Measurements from ENCODE around the gene ADAMTS17.

Gene ADAMTS17

DNA sequence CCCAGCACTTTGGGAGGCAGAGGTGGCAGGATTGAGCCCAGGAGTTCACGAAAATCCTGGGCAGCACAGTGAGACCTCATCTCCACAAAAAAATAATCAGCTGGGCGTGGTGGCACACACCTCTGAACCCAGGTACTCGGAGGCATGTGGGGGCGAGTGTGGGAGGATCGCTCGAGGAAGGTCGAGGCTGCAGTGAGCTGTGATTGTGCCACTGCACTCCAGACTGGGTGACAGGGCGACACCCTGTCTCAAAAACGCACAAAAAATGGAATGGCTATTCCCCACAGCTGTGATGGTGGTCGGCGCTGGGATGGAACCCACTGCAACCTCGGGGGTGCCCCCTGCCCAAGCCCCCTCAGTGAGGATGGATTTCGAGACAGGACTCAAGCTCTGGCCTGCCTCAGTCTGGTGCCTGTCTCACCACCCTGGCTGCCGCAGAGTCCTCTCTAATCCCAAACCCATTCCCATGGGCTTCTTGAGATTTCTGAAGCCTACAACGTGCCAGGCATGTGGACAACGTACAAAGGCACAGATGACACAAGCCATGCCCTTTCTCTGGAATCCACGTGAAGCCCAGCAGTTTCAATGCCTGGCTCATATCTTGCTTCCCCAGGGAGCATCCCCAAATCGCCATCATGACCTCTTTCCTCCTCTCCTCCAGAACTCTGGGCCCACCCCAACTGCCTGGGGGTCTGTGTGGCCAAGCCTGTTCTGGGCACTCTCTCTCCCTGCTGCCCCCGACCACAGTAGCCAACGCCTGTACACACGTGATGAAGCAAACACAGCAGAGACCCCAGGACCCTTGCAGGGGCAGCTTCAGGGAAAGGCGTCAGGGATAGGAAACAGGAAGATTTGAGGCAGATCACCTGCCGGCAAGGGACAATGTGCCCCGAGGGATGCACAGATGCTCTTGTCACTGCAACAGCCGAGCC is 32.4 kb downstream of the ADAMTS17 start:
- TF ChIP-seq GATA1 (IDR thresholded peaks at IDR 0.05; ENCODE audit: low read depth, low read length) = no peak
- TF ChIP-seq POLR2A (IDR thresholded peaks at IDR 0.05; ENCODE audit: low read length) = no peak

GRCh38 chr15:100308608-100309007 is 33.2 kb downstream of the ADAMTS17 start:
- DNase-seq = no peak
- TF ChIP-seq GATA1 (IDR thresholded peaks at IDR 0.05; ENCODE audit: low read depth, low read length) (no peak), POLR2A (IDR thresholded peaks at IDR 0.05; ENCODE audit: low read length) (no peak)

More for the DNA sequence above, 32.4 kb downstream of the ADAMTS17 start:
- no peak for DNase-seq

GRCh38 chr15:100308213-100308600 is 33.6 kb downstream of the ADAMTS17 start:
- no peak for DNase-seq
- no peak for TF ChIP-seq POLR2A (IDR thresholded peaks at IDR 0.05; ENCODE audit: low read length)

DNA sequence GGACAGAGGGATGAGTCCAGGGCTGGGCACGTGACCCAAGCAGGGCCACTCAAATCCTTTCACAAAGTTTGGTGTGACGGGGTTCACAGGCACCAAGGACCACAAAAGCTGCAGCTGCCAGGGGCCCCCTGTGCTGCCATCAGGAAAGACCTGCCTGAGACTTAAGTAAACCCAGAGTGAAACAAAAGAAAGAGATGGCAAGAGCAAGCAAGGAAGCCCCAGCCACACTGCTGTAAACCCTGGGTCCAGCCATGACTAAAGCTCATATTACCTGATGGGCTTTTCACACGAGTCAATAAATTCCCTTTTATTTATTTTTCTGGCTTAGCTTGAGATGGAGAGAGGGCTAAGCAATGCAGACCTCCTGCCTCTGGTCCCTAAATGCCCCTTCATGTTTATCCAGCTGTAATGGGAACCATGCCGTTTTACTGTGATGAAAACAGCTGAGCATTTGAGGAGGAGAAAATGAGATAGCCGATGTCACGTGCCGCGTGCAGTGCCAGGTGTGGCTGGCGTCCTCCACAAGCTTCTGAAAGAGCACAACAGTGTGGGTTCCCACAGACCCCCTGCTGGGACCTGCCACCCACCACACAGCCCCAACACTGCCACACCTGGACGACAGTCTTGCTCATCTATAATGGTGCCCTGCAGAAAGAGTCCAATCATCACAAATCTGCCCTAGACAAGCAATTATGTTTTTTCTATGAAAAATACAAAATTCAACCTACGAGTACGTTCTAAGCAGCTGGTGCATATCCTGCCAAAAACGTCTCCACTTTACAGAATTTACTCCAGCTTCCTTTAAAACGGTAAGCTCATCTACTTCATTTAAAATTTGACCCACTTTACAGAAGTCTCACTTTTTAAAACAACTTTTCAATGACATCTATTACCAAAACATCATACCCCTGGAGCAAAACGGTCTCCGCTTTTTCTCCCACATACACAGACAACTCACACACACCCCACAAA is 34.2 kb downstream of the ADAMTS17 start:
- no peak for TF ChIP-seq POLR2A (IDR thresholded peaks at IDR 0.05; ENCODE audit: low read length)
- TF ChIP-seq GATA1 (IDR thresholded peaks at IDR 0.05; ENCODE audit: low read depth, low read length) = no peak
- DNase-seq = no peak

DNA sequence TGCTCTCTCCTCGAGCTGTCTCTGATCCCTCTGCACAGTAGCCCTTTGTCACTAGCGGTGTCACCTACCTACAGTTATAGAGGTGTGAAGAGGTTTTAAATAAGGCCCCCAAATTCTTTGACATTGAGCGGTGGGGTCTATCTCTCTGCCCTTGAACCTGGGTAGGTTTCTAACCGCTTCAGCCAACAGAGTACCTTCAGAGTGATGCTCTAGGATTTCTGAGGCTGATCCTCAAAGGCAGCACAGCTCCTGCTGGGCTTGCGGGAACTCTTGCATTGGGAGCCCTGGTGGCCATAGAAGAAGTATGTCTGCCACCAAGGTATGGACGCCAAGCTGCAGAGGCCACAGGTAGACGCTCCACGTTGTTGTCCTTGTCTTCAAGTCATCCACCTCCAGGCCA is 35.7 kb downstream of the ADAMTS17 start:
- no peak for DNase-seq
- TF ChIP-seq POLR2A (IDR thresholded peaks at IDR 0.05; ENCODE audit: low read length) (no peak), GATA1 (IDR thresholded peaks at IDR 0.05; ENCODE audit: low read depth, low read length) (no peak)

GRCh38 chr15:100301910-100302431 is 39.8 kb downstream of the ADAMTS17 start:
- TF ChIP-seq POLR2A (IDR thresholded peaks at IDR 0.05; ENCODE audit: low read length) (no peak), GATA1 (IDR thresholded peaks at IDR 0.05; ENCODE audit: low read depth, low read length) (no peak)
- no peak for DNase-seq

DNA sequence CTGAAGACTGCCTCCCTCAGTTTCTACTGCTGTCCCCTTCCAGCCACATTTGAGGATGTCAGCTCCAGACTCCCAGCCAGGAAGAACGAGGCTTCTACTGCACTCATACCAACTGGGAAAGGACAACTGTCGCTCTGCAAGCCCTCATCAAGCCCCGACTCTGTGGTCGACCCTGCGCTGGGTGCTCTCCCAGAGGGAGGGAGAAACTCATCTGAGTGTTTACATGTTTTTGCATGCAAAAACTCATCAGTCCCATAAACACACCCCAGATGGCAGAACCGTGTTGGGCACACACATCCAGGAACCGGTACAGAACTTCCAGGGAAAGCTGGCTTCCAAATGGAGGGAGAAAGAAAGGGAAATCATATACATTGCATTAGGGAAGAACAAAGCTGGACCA is 43.5 kb downstream of the ADAMTS17 start:
- no peak for DNase-seq
- TF ChIP-seq POLR2A (IDR thresholded peaks at IDR 0.05; ENCODE audit: low read length) (no peak), GATA1 (IDR thresholded peaks at IDR 0.05; ENCODE audit: low read depth, low read length) (no peak)

DNA sequence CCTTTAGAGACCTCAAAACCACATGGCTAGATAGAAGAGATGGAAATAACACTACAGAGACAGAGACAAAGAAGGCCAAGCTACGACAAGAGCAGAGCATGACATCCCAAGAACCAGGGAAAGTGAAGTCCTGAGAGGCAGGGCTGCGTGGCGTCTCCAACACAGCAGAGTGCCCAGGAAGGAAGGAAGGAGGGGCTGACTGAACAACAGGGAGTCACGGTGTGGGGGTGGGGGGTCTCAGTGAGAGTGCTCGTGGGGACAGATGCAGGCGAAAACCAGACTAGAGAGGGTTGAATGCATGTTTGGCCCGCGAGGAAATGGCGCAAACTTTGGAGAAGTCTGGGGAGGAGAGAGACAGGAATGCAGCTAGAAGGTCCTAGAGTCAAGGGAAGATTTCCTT is 44.0 kb downstream of the ADAMTS17 start:
- no peak for DNase-seq
- TF ChIP-seq POLR2A (IDR thresholded peaks at IDR 0.05; ENCODE audit: low read length) (no peak), GATA1 (IDR thresholded peaks at IDR 0.05; ENCODE audit: low read depth, low read length) (no peak)

DNA sequence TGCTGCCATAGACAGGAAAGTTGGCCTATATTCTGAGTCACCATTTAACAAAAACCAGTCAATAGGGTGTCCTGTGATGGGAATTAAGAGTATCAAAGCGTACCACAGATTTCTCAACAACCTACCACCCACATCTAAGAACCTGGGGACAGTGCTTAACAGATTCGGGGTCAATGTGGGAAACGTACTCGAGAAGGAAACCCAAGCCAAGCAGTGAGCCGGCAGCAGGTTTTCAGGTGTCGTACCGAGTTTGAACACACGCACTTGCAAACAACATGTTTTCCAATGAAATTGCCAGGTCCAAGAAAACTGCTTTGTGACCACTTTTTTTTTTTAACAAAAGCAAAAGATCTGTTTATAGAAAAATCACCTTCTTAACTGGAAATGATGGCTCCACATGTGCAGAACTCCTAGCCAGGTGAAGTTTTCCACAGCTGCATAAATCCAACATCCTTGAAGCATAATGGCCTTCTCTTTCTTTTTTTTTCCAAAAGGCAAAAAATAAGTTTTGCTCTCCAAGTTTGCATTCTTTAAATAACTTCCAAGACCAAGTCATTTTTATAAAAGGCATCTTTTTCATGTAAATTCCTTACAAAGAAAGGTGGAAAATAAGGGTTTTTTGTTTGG is 45.7 kb downstream of the ADAMTS17 start:
- TF ChIP-seq GATA1 (IDR thresholded peaks at IDR 0.05; ENCODE audit: low read depth, low read length) (no peak), POLR2A (IDR thresholded peaks at IDR 0.05; ENCODE audit: low read length) (no peak)
- DNase-seq = no peak

DNA sequence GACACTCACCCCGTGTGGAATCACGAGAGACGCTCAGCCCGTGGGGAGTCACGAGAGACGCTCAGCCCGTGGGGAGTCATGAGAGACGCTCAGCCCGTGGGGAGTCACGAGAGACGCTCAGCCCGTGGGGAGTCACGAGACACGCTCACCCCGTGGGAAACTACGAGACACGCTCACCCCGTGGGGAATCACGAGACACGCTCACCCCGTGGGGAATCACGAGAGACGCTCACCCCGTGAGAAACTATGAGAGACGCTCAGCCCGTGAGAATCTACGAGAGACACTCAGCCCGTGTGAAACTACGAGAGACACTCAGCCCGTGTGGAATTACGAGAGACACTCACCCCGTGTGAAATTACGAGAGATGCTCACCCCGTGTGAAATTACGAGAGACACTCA is 49.8 kb downstream of the ADAMTS17 start:
- no peak for TF ChIP-seq POLR2A (IDR thresholded peaks at IDR 0.05; ENCODE audit: low read length)
- no peak for TF ChIP-seq GATA1 (IDR thresholded peaks at IDR 0.05; ENCODE audit: low read depth, low read length)
- no peak for DNase-seq

- TF ChIP-seq POLR2A (IDR thresholded peaks at IDR 0.05; ENCODE audit: low read length) = no peak
- no peak for TF ChIP-seq GATA1 (IDR thresholded peaks at IDR 0.05; ENCODE audit: low read depth, low read length)
- no peak for DNase-seq
Measured at GRCh38 chr15:100291106-100291505, 50.7 kb downstream of the ADAMTS17 start.

- TF ChIP-seq POLR2A (IDR thresholded peaks at IDR 0.05; ENCODE audit: low read length) (no peak), GATA1 (IDR thresholded peaks at IDR 0.05; ENCODE audit: low read depth, low read length) (no peak)
- DNase-seq = no peak
Measured at GRCh38 chr15:100285641-100286295, 56.0 kb downstream of the ADAMTS17 start.

DNA sequence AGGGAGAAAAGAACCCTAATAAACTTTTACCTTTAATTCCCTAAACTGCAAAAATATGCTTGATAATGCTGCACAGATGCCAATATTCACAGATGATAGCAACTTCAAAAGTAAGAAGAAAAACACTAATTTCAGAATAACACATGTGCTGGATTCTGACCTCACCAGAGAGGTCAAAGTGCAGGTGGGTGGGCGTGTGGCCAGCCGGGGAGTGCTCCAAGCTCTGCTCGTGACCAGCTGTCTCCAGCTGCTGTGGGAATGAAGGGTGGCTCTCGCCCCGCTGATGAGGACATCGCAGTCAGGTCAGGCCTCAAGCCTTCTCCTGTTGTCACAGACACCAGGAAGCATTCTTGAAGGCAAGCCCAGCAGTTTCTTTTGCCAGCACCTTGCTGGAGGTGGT is 57.1 kb downstream of the ADAMTS17 start:
- no peak for DNase-seq
- TF ChIP-seq GATA1 (IDR thresholded peaks at IDR 0.05; ENCODE audit: low read depth, low read length) = no peak
- no peak for TF ChIP-seq POLR2A (IDR thresholded peaks at IDR 0.05; ENCODE audit: low read length)
